Stimulated activated CD8-positive, alpha-beta memory T cell treated with anti-CD3 and anti-CD28 coated beads, Interleukin-12 subunit alpha, Interleukin-12 subunit beta, amount 100 ng/mL, for 1 hour (primary cell): ENCODE data around the gene ACKR4.

ENCODE experiments used
- DNase-seq: peaks from one replicate; pipeline ENCODE4 v3.0.0-alpha.2; 2020; ENCODE audit warnings: low read depth

The ACKR4 gene

GRCh38 chr3:132641837-132642538, 44.9 kb downstream of the ACKR4 start:
- no peak for DNase-seq

DNA sequence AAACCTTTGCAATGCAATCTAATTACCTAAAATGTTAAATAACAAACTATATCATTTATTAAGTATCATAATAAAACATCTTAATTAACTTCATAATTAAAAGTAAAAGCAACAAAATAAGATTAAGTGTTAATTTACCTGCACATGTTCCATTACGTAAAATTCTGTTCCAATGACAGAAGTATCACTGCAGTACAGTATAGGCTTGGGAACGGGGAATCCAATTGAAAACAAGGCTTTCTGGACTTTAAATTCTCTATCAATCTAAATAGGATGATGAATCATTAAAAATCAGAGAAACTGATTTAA, 45.4 kb downstream of the ACKR4 start:
- no peak for DNase-seq

DNA sequence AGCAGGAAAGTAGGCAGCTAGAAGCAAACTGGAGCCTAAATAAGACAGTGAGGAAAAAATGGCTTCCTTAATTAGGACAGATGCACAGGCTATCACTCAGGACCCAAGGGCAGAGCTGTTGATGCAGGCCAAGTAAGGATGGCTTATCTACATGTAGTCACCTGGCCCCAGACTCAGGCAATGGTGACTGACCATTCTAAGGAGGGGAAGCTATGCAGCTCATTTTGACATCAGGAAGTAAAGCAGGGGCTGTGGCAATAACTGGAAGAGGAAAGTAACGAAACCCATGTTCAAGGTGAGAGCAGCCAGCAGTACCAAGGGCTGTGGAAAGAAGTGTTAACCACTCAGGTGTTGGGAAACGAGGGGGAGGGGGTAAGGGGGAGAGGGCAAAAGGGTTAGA, 46.3 kb downstream of the ACKR4 start:
- no peak for DNase-seq

DNA sequence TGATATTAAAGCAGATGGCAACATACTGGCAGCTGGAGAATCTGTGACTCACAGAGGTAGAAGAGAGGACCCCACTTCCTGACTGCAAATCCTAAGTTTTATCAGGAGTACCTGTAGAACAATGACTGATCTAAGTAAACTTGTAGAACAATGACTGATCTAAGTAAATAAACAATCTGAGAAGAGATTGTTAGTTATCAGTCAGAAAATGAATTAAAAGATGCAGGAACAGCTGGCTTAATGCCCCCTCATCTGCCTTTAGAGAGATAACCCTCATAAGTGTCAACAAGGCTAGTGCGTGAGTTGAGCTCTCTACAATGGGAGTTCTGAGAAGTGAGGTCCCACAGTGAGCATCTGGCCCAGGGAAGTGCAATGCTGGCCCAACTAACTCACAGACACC, 48.0 kb downstream of the ACKR4 start:
- DNase-seq = no peak

DNA sequence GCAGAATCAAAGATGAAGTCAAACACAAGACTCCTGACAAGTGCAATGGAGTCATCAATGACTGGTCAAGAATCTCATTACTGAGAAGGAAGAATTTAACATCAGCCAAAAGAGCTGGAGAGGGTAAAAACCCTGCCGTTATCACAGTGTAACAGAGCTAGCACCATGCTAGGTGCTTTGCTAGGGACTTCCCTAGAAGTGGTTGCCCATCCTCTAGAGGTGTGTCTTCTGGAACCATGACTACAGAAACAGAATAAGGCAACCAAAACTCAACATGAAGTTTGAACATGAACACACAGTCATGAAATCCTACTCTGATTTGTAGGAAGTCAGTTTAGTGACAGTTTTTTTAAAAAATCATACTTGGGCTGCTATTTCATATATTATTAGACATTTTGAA, 53.1 kb downstream of the ACKR4 start:
- no peak for DNase-seq
